NCI-H146 treated with DMSO at 0.1 percent for 48 hours (cell line): ENCODE data around the gene GPRIN3.

ENCODE experiments used
- DNase-seq: peaks from one replicate; lab custom pipeline; 2025; ENCODE audit not compliant: unreplicated experiment; lab: John Stamatoyannopoulos, UW

The GPRIN3 gene

DNA sequence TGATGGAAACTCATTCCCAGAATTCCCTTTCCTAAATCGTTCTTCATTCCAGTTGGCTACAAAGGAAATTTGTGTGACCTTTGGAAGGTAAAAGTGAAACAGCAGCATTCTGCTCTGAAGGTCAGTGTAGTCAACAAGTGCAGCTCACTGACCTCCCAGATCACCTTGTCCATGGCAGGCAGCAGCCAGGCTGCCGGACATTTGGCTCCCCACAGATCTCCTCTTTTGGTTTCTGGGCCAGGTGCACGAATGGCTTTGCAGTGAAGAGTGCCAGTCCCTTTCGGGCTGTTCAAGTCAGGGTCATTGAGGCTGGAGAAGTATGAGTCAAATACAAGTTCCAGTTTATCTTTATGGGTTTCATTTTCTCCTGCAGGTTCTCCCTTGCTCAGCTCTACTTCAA lies 14.3 kb downstream of the GPRIN3 start:
- DNase-seq: no peak

GRCh38 chr4:89290727-89291516 lies 16.7 kb downstream of the GPRIN3 start:
- no peak for DNase-seq

DNA sequence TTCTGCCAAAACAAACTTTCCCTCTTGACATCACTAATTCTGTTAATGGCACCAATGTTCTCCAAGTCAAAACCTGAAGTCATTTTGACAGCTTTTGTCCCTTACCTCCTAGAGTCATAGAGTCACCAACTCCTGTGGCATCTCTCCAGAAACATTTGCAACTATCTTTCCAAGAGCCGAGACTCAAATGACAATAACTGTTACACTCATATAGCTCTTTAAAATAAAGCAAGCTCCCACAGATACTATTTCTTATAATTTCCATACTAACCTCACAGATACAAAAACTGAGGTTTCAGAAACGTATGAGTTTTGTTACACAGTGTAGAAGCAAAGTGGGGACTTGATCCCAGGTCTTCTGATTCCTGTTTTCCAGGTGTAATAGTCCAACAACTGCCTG lies 18.3 kb downstream of the GPRIN3 start:
- DNase-seq: no peak

GRCh38 chr4:89288430-89288829 lies 19.2 kb downstream of the GPRIN3 start:
- no peak for DNase-seq

DNA sequence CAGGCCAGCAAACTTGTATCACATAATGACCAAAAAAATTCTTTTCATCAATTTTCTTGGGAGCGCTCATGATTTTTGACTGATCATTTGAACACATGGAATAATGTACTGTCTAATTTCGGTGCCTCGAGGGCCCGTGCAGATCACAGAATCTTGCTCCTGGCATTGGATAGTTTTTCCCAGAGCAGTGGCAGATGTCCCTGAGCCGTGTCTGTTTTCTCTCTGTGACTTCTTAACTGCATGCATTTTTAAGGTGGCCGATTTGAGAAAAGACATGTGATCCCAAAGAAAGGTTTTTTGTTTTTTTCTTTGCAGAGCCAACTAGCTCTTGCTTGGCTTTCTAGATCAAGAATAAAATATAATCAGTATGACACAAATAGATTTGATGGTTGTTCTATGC lies 19.7 kb downstream of the GPRIN3 start:
- DNase-seq: no peak

GRCh38 chr4:89285745-89286144 lies 21.9 kb downstream of the GPRIN3 start:
- no peak for DNase-seq

DNA sequence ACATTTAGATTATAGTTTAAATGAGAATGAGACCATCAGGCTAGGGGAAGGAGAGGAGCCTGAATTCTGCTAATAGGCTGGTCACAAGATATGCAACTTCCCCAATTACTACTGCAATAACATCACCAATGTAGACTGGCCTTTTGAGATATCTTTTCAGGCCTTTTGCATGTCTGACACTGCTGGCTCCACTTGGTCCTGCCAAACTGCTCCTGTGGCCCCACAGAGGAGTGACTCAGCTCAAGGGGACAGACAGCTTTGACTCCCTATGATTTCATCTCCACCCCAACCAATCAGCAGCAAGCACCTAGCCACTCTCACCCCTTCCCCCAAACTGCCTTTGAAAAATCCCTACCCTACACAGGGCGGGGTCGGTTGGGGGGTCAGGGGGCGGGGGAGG lies 22.8 kb downstream of the GPRIN3 start:
- no peak for DNase-seq

GRCh38 chr4:89284020-89284424 lies 23.6 kb downstream of the GPRIN3 start:
- no peak for DNase-seq

GRCh38 chr4:89283226-89284009 lies 24.2 kb downstream of the GPRIN3 start:
- no peak for DNase-seq

DNA sequence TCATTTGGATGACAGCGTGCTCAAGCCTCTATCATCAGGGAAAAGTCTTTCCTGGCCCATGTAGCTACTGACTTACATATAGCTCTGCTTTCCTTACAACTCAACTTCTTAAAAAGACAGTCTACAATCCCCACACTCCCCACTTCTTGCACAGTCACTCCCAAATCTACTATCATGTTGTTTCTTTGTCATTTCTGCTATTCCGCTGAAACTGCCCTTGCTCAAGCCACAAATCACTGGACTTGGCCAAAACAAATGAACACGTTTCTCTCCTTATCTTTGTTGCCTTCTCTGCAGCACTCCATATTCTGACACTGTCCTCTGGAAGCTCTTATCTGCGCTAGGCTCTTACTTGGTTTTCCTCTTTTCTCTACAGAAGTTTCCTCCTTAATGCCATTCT lies 28.2 kb downstream of the GPRIN3 start:
- no peak for DNase-seq

DNA sequence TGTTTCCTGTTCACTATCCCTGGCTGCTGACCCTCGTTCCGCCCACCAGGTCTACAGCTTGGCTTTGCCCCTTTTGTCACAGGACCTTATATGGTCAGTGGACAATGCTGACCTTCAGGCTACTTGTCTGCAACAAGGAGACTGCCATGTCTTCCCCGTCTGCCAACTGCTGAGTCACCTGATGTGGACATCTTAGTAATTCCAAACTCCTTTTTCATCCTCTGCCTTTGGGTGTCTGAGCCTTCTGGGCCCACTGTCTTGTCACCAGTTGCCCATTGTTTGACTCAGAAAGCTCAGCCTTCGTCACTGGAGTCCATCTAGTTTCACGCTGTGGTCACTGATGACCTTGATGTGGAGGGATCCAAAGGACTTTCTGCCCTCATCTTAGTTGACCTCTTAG lies 30.2 kb downstream of the GPRIN3 start:
- no peak for DNase-seq

DNA sequence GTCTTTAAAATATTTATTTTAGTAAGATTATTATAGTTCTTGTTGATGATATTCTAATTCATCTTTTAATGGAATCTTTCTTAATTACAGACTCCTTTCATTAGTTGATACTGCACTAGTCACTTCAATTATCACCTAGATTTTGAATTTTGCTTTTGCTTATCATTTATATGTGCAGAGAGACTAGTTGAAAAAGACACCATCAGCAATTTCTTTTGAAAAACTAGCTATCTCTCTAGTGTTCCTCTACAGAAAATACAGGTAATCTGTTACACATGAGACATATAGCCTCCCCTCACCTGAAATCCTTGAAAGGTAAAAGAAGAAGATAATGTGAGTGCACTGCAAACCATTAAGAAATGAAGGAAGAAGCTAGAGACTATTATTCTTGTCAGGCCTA lies 31.3 kb downstream of the GPRIN3 start:
- DNase-seq: no peak

- DNase-seq: no peak
Measured at GRCh38 chr4:89275587-89275986, 32.0 kb downstream of the GPRIN3 start.

DNA sequence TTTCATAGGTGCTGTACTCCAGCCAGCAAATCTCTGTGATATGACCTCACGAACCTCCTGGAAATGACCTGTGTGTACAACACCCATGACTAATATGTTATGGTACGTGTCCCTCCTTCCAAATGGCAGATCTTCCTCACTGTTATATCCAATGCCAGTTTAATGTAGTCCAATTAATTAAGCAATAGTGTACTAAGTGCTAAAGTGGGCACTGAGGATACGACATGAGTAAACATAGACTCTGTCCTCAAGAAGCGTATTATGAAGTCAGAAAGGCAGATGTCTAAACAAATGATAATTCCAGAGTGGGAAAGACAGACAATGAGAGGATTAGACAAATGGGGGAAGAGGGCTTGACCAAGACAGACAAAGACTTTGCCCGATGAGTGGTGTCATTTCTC lies 33.9 kb downstream of the GPRIN3 start:
- no peak for DNase-seq

DNA sequence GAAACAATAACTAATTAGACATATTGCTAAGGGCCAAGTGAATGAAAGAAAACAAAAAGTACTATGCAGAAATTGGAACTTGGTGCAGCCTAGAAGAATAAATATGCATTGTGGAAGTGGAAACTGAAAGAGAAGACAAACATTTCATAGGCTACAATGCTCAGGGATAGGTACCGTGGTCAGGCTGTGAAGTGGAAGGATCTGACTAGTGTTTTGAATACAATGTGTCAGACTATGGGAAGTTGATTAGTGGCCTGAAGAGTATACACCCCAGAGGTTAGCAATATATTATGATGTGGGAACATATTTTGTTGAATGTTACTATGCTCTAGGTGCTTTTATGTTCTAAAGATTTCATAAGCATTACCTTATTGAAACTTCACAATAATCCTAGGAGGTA lies 36.8 kb downstream of the GPRIN3 start:
- no peak for DNase-seq

DNA sequence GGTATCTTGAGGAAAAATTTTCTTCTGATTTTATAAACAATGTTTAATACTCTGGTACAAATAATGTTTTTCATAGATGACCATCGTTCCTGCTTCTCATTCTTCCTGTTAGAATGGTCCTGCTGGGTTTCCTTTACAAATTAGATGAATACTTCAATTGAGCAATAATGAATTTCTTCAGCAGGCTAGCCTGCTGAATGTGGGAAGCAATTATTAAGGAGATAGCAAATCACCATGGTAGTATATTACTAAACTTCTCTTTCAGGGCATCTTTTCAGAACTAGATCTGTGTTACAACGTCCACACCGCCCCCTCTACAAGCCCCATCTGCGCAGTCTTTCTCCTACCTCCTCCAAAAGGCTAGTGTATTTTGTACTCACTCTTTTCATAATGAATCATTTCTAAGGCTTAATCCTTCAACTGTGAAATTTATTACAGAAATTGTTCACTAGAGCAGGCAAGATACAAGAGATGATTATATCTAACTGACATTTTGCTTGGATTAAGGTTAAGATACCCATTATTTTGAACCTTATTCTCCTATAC lies 38.4 kb downstream of the GPRIN3 start:
- no peak for DNase-seq

GRCh38 chr4:89268679-89269078 lies 38.9 kb downstream of the GPRIN3 start:
- no peak for DNase-seq

GRCh38 chr4:89267846-89268245 lies 39.8 kb downstream of the GPRIN3 start:
- no peak for DNase-seq

GRCh38 chr4:89267392-89267791 lies 40.2 kb downstream of the GPRIN3 start:
- DNase-seq: no peak

GRCh38 chr4:89266128-89266527 lies 41.5 kb downstream of the GPRIN3 start:
- no peak for DNase-seq

DNA sequence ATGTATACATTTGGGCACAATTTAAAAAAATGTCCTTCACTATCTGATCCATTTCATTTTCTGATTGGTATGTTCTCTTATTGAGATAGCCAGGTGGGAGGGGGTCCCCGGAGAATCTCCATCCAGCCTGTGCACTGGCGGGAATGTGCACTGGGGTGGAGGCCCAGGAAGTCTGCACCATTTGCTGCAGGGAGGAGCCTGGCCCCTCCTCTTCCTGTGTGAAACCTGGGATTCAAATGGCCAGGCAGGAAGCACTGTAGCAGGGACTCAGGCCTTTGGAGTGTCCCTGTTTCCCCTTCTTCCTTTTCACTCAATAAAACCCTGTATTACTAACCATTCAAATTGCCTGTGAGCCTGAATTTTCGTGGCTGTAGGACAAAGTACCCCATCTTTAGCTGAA lies 44.3 kb downstream of the GPRIN3 start:
- DNase-seq: no peak

DNA sequence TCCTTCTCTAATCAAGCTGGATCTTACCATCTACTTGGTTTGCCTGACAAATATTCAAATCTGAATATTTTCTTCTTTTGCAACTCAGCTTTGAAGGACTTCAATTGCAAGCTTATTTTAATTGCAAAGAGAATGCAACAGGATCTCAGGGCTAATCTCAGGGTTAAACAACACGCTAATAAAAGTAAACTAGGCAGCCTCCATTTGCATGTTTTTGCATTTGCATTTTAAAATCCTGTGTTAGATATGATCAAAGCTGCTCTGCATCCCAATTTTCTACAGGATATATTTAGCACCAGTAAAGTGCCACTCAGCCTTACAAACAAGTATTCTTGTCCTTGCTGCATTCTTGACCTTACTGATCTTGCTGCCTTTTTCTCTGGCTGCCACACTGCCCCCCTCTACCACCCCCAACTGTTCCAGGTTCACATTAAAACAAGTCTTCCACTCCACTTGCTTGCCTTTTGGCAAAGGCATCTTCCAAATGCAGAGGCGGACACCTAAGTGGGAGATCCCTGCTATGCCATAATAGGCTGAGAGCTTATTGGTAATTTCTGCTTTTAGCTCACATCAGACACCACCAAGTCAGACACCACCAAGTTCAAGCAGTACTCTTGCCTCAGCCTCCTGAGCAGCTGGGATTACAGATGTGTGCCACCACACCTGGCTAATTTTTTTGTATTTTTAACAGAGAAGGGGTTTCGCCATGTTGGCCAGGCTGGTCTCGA lies 48.1 kb downstream of the GPRIN3 start:
- DNase-seq: no peak
